Measurements from ENCODE around the gene GCG. TPM values are rescaled to one million over a fixed set of nuclear protein-coding genes. Genes with fewer than 3 reads are reported as not detected.

Gene GCG
- total RNA-seq, 1 experiment from 2014 or later = 0.31 TPM

DNA sequence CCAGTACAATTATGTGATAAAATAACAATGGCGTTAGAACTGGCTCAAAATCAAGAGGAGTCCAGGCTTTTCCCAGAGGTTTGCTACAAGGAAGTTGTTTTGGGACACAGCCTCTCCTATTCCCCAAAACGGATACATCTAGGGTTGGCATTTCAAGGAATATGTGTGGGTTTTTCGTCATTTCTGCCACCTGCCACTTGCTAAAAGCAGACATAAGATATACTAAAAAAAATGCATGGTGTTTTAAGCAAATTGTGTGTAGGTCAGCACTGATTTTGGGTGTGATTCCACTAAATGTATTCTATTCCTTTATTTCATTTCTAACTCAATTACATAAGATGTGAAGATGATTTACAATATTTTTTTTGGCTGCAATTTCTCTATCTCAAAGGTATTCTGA is 36.4 kb upstream of the GCG start:
- POLR2A ChIA-PET = no interaction called here
- no peak for DNase-seq (ENCODE audit: low read depth, low spot score)
- no peak for ATAC-seq
- no peaks in the 10 kb centered on the region for H3K9me3 ChIP-seq (ENCODE audit: control insufficient read depth, insufficient read depth, low read depth, low read length)
- no peaks in the 10 kb centered on the region for H3K27me3 ChIP-seq (ENCODE audit: control insufficient read depth, insufficient read depth, low read length)
- BruUV-seq (replicated peaks) = no TSS peak
- H3K27ac ChIP-seq (ENCODE audit: low read length) = no peak overlapping the region
- TF ChIP-seq, protein P1, sequence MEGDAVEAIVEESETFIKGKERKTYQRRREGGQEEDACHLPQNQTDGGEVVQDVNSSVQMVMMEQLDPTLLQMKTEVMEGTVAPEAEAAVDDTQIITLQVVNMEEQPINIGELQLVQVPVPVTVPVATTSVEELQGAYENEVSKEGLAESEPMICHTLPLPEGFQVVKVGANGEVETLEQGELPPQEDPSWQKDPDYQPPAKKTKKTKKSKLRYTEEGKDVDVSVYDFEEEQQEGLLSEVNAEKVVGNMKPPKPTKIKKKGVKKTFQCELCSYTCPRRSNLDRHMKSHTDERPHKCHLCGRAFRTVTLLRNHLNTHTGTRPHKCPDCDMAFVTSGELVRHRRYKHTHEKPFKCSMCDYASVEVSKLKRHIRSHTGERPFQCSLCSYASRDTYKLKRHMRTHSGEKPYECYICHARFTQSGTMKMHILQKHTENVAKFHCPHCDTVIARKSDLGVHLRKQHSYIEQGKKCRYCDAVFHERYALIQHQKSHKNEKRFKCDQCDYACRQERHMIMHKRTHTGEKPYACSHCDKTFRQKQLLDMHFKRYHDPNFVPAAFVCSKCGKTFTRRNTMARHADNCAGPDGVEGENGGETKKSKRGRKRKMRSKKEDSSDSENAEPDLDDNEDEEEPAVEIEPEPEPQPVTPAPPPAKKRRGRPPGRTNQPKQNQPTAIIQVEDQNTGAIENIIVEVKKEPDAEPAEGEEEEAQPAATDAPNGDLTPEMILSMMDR (IDR thresholded peaks at IDR 0.05) = no peak
- no peak for TF ChIP-seq POLR2AphosphoS5 (IDR thresholded peaks at IDR 0.05; ENCODE audit: low read depth, low read length)
- no peak for TF ChIP-seq SIN3A (IDR thresholded peaks at IDR 0.05; ENCODE audit: borderline replicate concordance, insufficient read depth, low read depth, low read length)
- TF ChIP-seq REST (IDR thresholded peaks at IDR 0.05; ENCODE audit: insufficient read depth in 1 of 2, low read depth in 2 of 2, low read length in 1 of 2) = no peak
- no peak for TF ChIP-seq TCF7L2 (IDR thresholded peaks at IDR 0.05; ENCODE audit: low read depth, low read length)
- intact Hi-C loops (cut with micrococcal nuclease; ENCODE audit: unreplicated experiment) (no loop called here), in situ Hi-C loops (cut with HindIII; ENCODE audit: low pct_unique_long_range_greater_than_20kb, low sequenced_read_pairs) (no loop called here)
- H3K4me3 ChIP-seq (ENCODE audit: low read depth in 2 of 2, low read length in 2 of 2) = no peak overlapping the region
- CTCF ChIA-PET = no interaction called here
- no peaks in the 10 kb centered on the region for H3K4me1 ChIP-seq (ENCODE audit: control insufficient read depth, insufficient read depth, low read length)
- no peaks in the 10 kb centered on the region for H3K36me3 ChIP-seq (ENCODE audit: control insufficient read depth, insufficient read depth, low read length)

DNA sequence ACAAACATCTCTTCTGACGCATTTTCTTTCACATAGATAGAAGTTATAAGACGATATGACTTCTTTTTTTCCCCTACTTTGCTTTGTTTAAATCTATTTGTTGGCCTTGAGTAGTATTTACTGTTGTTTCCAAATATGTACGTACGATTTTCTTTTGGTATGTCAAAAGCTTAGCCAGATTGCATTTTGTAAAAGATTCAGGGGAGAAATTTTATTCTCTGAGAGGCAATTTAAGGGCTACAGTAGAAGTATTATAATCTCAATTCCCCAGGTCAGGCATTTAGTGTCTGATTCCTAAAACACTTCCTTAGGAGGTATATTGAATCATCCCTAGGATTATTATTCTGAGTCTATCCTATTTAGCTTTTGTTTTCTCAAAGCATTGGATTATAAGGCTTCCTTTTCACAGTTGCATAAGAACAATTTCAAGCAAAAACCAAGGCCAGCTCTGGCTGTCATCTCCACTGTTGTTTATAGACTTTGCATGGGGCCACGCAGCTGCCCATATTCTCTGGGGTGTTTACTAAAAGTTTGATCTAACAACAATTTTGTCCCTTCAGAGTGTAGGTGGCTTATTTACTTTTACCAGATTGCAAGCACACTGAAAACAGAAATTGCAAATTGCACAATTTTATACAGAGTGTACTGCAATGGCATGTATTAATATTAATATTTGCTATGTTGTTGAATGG is 33.6 kb upstream of the GCG start:
- in situ Hi-C loops (cut with HindIII; ENCODE audit: low pct_unique_long_range_greater_than_20kb, low sequenced_read_pairs) = no loop called here

More for the DNA sequence above, 33.6 kb upstream of the GCG start:
- DNase-seq (ENCODE audit: low read depth, low spot score) = no peak
- Histone ChIP-seq H3K36me3 (ENCODE audit: control insufficient read depth, insufficient read depth, low read length) (no peaks in the 10 kb centered on the region), H3K27ac (ENCODE audit: low read length) (no peak overlapping the region), H3K4me1 (ENCODE audit: control insufficient read depth, insufficient read depth, low read length) (no peaks in the 10 kb centered on the region), H3K9me3 (ENCODE audit: control insufficient read depth, insufficient read depth, low read depth, low read length) (no peaks in the 10 kb centered on the region), H3K27me3 (ENCODE audit: control insufficient read depth, insufficient read depth, low read length) (no peaks in the 10 kb centered on the region), H3K4me3 (ENCODE audit: low read depth in 2 of 2, low read length in 2 of 2) (no peak overlapping the region)
- BruUV-seq (replicated peaks) = no TSS peak
- POLR2A ChIA-PET = no interaction called here
- ATAC-seq = no peak
- TF ChIP-seq SIN3A (IDR thresholded peaks at IDR 0.05; ENCODE audit: borderline replicate concordance, insufficient read depth, low read depth, low read length) = no peak
- TF ChIP-seq REST (IDR thresholded peaks at IDR 0.05; ENCODE audit: insufficient read depth in 1 of 2, low read depth in 2 of 2, low read length in 1 of 2) = no peak
- TF ChIP-seq, protein P1 (IDR thresholded peaks at IDR 0.05) = no peak
- no peak for TF ChIP-seq TCF7L2 (IDR thresholded peaks at IDR 0.05; ENCODE audit: low read depth, low read length)
- TF ChIP-seq POLR2AphosphoS5 (IDR thresholded peaks at IDR 0.05; ENCODE audit: low read depth, low read length) = no peak
- intact Hi-C loops (cut with micrococcal nuclease; ENCODE audit: unreplicated experiment) = no loop called here
- CTCF ChIA-PET = no interaction called here

Data from Panc1 (cell line).